Measurements from ENCODE around the gene ATOH1. TPM values are rescaled to one million over a fixed set of nuclear protein-coding genes. Genes with fewer than 3 reads are reported as not detected.

ATOH1 gene
- total RNA-seq, 2 donors from 2014 or later, result not detected

- no peaks in the 10 kb centered on the region for H3K9me3 ChIP-seq
- ATAC-seq (ENCODE audit: insufficient number of reproducible peaks, low FRiP score, low read depth), result no peak
- H3K4me3 ChIP-seq, result no peak overlapping the region
- DNase-seq (ENCODE audit: low spot score), result no peak
- peaks cover 18% of the 10 kb centered on the region for H3K27me3 ChIP-seq (replicated peaks; ENCODE audit: insufficient read depth)
- no peak for TF ChIP-seq CTCF (IDR thresholded peaks at IDR 0.05)
- no peaks in the 10 kb centered on the region for H3K4me1 ChIP-seq (ENCODE audit: control insufficient read depth in 1 of 2, low read depth in 2 of 2)
- no peak overlapping the region for H3K27ac ChIP-seq
- no peaks in the 10 kb centered on the region for H3K36me3 ChIP-seq
These were observed 7.4 kb downstream of the ATOH1 start for GRCh38 chr4:93835929-93836328.

GRCh38 chr4:93839704-93840103, 11.2 kb downstream of the ATOH1 start:
- Histone ChIP-seq H3K4me3 (no peak overlapping the region), H3K36me3 (no peaks in the 10 kb centered on the region), H3K27me3 (replicated peaks; ENCODE audit: insufficient read depth) (no peaks in the 10 kb centered on the region), H3K9me3 (no peaks in the 10 kb centered on the region), H3K27ac (no peak overlapping the region), H3K4me1 (ENCODE audit: control insufficient read depth in 1 of 2, low read depth in 2 of 2) (no peaks in the 10 kb centered on the region)
- DNase-seq (ENCODE audit: low spot score) (no peak), ATAC-seq (ENCODE audit: insufficient number of reproducible peaks, low FRiP score, low read depth) (no peak)
- TF ChIP-seq CTCF (IDR thresholded peaks at IDR 0.05), result no peak

GRCh38 chr4:93841803-93842345, 13.3 kb downstream of the ATOH1 start:
- no peak for TF ChIP-seq CTCF (IDR thresholded peaks at IDR 0.05)
- H3K27me3 ChIP-seq (replicated peaks; ENCODE audit: insufficient read depth), result no peaks in the 10 kb centered on the region
- DNase-seq (ENCODE audit: low spot score) (no peak), ATAC-seq (ENCODE audit: insufficient number of reproducible peaks, low FRiP score, low read depth) (no peak)
- no peaks in the 10 kb centered on the region for H3K36me3 ChIP-seq
- no peaks in the 10 kb centered on the region for H3K9me3 ChIP-seq
- no peaks in the 10 kb centered on the region for H3K4me1 ChIP-seq (ENCODE audit: control insufficient read depth in 1 of 2, low read depth in 2 of 2)
- H3K27ac ChIP-seq, result no peak overlapping the region
- H3K4me3 ChIP-seq, result no peak overlapping the region

GRCh38 chr4:93842601-93843252, 14.2 kb downstream of the ATOH1 start:
- no peak for DNase-seq (ENCODE audit: low spot score)
- TF ChIP-seq CTCF (IDR thresholded peaks at IDR 0.05), result no peak
- H3K9me3 ChIP-seq, result no peaks in the 10 kb centered on the region
- no peaks in the 10 kb centered on the region for H3K36me3 ChIP-seq
- H3K4me3 ChIP-seq, result no peak overlapping the region
- no peaks in the 10 kb centered on the region for H3K27me3 ChIP-seq (replicated peaks; ENCODE audit: insufficient read depth)
- no peaks in the 10 kb centered on the region for H3K4me1 ChIP-seq (ENCODE audit: control insufficient read depth in 1 of 2, low read depth in 2 of 2)
- H3K27ac ChIP-seq, result no peak overlapping the region
- no peak for ATAC-seq (ENCODE audit: insufficient number of reproducible peaks, low FRiP score, low read depth)

- no peaks in the 10 kb centered on the region for H3K9me3 ChIP-seq
- no peak for DNase-seq (ENCODE audit: low spot score)
- no peak for TF ChIP-seq CTCF (IDR thresholded peaks at IDR 0.05)
- H3K4me1 ChIP-seq (ENCODE audit: control insufficient read depth in 1 of 2, low read depth in 2 of 2), result no peaks in the 10 kb centered on the region
- no peaks in the 10 kb centered on the region for H3K27me3 ChIP-seq (replicated peaks; ENCODE audit: insufficient read depth)
- no peaks in the 10 kb centered on the region for H3K36me3 ChIP-seq
- no peak overlapping the region for H3K4me3 ChIP-seq
- H3K27ac ChIP-seq, result no peak overlapping the region
- no peak for ATAC-seq (ENCODE audit: insufficient number of reproducible peaks, low FRiP score, low read depth)
These were observed 15.2 kb downstream of the ATOH1 start for GRCh38 chr4:93843772-93844171.

Data from thoracic aorta (tissue), 2 donors.